Glutamatergic neuron (in vitro differentiated cells): Measurements from ENCODE around the gene TSPAN12. TPM values are rescaled to one million over a fixed set of nuclear protein-coding genes. Genes with fewer than 3 reads are reported as not detected.

ENCODE experiments used
- DNase-seq: peaks from one replicate; pipeline ENCODE4 v3.0.0; 2022
- H3K27ac Mint-ChIP-seq: one replicate; pipeline ENCODE4 v1.8.0; 2020; ENCODE audit warnings: mild to moderate bottlenecking, mixed read lengths, inconsistent platforms; ENCODE audit not compliant: unreplicated experiment
- H3K27me3 Mint-ChIP-seq: one replicate; pipeline ENCODE4 v1.8.0; 2020; ENCODE audit warnings: mild to moderate bottlenecking, moderate library complexity, mixed read lengths, inconsistent platforms; ENCODE audit not compliant: unreplicated experiment
- H3K36me3 Mint-ChIP-seq: one replicate; pipeline ENCODE4 v1.8.0; 2020; ENCODE audit warnings: mild to moderate bottlenecking, mixed read lengths, inconsistent platforms; ENCODE audit not compliant: unreplicated experiment
- H3K4me1 Mint-ChIP-seq: one replicate; pipeline ENCODE4 v1.8.0; 2020; ENCODE audit warnings: mild to moderate bottlenecking, low read depth, mixed read lengths, inconsistent platforms; ENCODE audit not compliant: unreplicated experiment
- H3K4me3 Mint-ChIP-seq: one replicate; pipeline ENCODE4 v1.8.0; 2020; ENCODE audit warnings: mild to moderate bottlenecking, mixed read lengths, inconsistent platforms; ENCODE audit not compliant: unreplicated experiment
- H3K9me3 Mint-ChIP-seq: one replicate; pipeline ENCODE4 v1.8.0; 2020; ENCODE audit warnings: mild to moderate bottlenecking, moderate library complexity, mixed read lengths, inconsistent platforms; ENCODE audit not compliant: unreplicated experiment
- total RNA-seq: library from RNA; stranded (reverse); fragmentation: NEBNext Ultra II Directional; extraction: Animal tissue kit (Norgen Biotek cat#: 25700); gene quantifications from one replicate; pipeline ENCODE4 v1.2.1, GENCODE V29; 2021; ENCODE audit not compliant: unreplicated experiment
- TF ChIP-seq, protein P1 (sequence below): fragments of 200-600 bp; sonication (generic); IDR thresholded peaks from one replicate; pipeline ENCODE4 v1.5.0; 2021; ENCODE audit not compliant: partially characterized antibody, unreplicated experiment

Gene TSPAN12
- total RNA-seq, 1 donor from 2014 or later: 6.0 TPM

DNA sequence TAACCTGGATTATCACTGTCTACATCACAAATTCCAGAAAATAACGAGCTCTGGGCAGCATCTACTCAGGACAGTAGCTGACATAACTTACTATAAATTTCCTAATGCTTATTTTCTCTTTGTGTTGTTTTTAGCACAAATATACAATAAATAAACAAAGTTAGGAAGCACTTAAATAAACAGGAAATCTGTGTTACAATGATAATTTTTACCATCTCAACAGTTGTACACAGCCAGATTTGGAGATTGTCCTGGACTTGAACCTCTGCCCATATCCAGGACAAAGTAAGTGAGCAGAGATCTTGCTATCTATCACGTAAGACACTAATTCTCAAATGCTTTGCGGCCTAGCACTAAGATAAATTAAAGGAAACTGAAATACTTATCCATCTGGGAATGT lies 48.7 kb downstream of the TSPAN12 start:
- TF ChIP-seq, protein P1, sequence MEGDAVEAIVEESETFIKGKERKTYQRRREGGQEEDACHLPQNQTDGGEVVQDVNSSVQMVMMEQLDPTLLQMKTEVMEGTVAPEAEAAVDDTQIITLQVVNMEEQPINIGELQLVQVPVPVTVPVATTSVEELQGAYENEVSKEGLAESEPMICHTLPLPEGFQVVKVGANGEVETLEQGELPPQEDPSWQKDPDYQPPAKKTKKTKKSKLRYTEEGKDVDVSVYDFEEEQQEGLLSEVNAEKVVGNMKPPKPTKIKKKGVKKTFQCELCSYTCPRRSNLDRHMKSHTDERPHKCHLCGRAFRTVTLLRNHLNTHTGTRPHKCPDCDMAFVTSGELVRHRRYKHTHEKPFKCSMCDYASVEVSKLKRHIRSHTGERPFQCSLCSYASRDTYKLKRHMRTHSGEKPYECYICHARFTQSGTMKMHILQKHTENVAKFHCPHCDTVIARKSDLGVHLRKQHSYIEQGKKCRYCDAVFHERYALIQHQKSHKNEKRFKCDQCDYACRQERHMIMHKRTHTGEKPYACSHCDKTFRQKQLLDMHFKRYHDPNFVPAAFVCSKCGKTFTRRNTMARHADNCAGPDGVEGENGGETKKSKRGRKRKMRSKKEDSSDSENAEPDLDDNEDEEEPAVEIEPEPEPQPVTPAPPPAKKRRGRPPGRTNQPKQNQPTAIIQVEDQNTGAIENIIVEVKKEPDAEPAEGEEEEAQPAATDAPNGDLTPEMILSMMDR: no peak
- no peak for DNase-seq
- Mint-ChIP-seq H3K4me1 (no peaks in the 10 kb centered on the region), H3K4me3 (no peak overlapping the region), H3K27ac (no peak overlapping the region), H3K9me3 (no peaks in the 10 kb centered on the region), H3K36me3 (no peaks in the 10 kb centered on the region), H3K27me3 (peaks cover 2% of the 10 kb centered on the region)

DNA sequence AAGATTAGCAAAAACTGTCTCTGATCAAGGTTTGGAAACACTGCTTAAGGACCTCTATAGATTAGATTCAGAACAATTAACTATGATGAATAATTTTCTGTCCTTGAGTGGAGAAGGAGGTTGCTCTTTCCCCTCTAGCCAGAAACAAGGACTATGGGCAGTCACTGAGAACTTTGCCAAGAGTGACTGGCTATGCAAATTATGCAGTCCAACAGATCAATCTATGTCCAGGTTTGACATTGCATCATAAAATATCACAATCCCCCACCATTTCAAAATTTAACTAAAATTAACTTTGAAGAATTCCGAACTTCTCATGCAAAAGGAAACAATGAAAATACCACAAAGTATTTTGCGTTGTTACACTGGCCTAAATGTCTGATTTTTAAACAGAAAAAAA lies 50.6 kb downstream of the TSPAN12 start:
- no peak overlapping the region for H3K27ac Mint-ChIP-seq
- no peaks in the 10 kb centered on the region for H3K27me3 Mint-ChIP-seq
- no peak overlapping the region for H3K4me3 Mint-ChIP-seq
- TF ChIP-seq, protein P1: no peak
- H3K9me3 Mint-ChIP-seq: no peaks in the 10 kb centered on the region
- H3K4me1 Mint-ChIP-seq: no peaks in the 10 kb centered on the region
- no peak for DNase-seq
- no peaks in the 10 kb centered on the region for H3K36me3 Mint-ChIP-seq

DNA sequence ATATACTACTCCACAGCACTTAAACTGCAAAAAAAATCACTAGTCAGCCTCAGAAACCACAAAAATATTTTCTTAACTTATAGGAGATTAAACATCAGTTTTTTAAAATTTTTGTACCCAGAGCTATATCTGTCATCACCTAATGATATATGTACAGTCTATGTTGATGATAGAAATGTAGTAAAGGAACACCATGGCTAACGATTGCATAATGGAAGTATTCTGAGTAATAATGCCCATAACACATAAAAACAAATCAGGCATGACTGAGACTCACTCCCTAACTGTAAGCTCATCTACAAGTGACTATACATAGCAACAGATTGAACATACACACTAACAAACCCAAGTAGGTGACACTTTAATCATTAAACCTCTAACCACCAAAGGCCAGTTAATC lies 51.3 kb downstream of the TSPAN12 start:
- no peak overlapping the region for H3K4me3 Mint-ChIP-seq
- H3K27me3 Mint-ChIP-seq: no peaks in the 10 kb centered on the region
- H3K9me3 Mint-ChIP-seq: no peaks in the 10 kb centered on the region
- no peak overlapping the region for H3K27ac Mint-ChIP-seq
- no peaks in the 10 kb centered on the region for H3K36me3 Mint-ChIP-seq
- no peak for DNase-seq
- TF ChIP-seq, protein P1: no peak
- H3K4me1 Mint-ChIP-seq: no peaks in the 10 kb centered on the region

DNA sequence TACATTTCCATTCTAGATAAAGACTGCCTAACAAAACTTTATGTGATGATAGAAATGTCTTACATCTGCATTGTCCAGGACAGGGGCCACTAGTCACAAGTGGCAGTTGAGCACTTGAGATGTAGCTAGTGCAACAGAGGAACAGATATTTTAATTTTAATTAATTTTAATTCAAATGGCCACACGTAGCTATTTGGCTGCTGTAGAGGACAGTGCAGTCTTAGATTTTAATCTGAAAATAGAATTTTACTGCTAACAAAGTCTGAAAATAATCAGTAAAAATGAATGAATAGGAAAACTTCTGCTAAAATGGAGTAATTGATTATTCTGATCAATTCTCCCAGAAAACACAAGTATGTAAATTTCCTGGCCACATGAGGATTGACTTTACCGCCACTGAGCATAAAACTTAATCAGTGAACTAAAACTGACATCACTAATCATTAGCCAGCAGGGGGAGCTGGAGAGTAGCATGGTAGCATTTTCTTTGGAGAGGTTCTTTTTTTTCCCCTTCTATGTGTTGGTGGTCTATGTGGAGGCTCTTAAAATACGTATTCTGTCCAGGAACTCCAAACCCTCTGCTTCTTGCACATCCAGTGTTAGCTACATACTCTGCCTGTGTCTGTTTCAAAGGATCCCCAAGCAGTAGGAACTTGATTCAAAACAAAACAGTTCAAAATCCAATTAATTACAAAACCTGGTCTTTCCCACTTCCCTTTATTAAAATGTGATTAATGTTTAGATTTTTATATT lies 52.1 kb downstream of the TSPAN12 start:
- H3K4me1 Mint-ChIP-seq: no peaks in the 10 kb centered on the region
- no peak overlapping the region for H3K4me3 Mint-ChIP-seq
- DNase-seq: peak; percentile 59
- TF ChIP-seq, protein P1: peak; percentile 93
- H3K27ac Mint-ChIP-seq: no peak overlapping the region
- no peaks in the 10 kb centered on the region for H3K27me3 Mint-ChIP-seq
- H3K36me3 Mint-ChIP-seq: no peaks in the 10 kb centered on the region
- H3K9me3 Mint-ChIP-seq: no peaks in the 10 kb centered on the region

DNA sequence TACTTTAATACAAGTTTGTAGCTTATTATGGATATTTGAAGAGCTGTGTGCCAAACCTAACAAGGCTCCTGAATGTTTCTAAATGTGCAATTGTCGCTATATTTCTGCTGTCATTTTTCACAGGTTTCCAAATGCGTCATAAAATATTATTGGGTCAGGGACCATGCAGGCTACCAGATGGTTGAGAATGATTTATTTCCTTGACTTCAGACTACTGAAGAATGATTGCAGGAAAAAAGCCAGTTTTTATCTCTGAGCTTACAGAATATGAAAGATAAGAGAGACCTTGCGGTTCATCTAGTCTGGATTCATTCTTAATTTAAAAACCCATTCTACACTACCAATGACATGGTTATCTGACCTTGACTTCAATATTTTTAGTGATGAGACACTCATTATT lies 55.2 kb downstream of the TSPAN12 start:
- H3K27ac Mint-ChIP-seq: no peak overlapping the region
- H3K9me3 Mint-ChIP-seq: no peaks in the 10 kb centered on the region
- TF ChIP-seq, protein P1: no peak
- peaks cover 1% of the 10 kb centered on the region for H3K27me3 Mint-ChIP-seq
- peaks cover 2% of the 10 kb centered on the region for H3K36me3 Mint-ChIP-seq
- no peaks in the 10 kb centered on the region for H3K4me1 Mint-ChIP-seq
- no peak for DNase-seq
- H3K4me3 Mint-ChIP-seq: no peak overlapping the region
